HG03135 (cell line): Measurements from ENCODE around the gene ZNF613.
"Not testable (repeated sequence)": the region's sequence is repeated elsewhere in the genome, so short reads cannot be mapped to it uniquely, and the experiment has no call there.

Experiments used
- ATAC-seq: cut with Tn5 transposase; IDR thresholded peaks from one replicate; pipeline ENCODE4 v1.9.1; 2021; ENCODE audit warnings: mild to moderate bottlenecking, moderate library complexity; ENCODE audit not compliant: unreplicated experiment

ZNF613 gene

GRCh38 chr19:51938936-51939335 is 11.7 kb downstream of the ZNF613 start:
- ATAC-seq = no peak

DNA sequence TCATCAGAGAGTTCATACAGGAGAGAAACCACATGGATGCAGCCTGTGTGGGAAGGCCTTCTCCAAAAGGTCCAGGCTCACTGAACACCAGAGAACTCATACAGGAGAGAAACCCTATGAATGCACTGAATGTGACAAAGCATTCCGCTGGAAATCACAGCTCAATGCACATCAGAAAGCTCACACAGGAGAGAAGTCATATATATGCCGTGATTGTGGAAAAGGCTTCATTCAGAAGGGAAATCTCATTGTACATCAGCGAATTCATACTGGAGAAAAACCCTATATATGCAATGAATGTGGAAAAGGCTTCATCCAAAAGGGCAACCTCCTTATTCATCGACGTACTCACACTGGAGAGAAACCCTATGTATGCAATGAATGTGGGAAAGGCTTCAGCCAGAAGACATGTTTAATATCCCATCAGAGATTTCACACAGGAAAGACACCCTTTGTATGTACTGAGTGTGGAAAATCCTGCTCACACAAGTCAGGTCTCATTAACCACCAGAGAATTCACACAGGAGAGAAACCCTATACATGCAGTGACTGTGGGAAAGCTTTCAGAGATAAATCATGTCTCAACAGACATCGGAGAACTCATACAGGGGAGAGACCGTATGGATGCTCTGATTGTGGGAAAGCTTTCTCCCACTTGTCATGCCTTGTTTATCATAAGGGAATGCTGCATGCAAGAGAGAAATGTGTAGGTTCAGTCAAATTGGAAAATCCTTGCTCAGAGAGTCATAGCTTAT is 17.7 kb downstream of the ZNF613 start:
- ATAC-seq = no peak

- ATAC-seq = no peak
Measured at GRCh38 chr19:51946602-51947001, 19.3 kb downstream of the ZNF613 start.

DNA sequence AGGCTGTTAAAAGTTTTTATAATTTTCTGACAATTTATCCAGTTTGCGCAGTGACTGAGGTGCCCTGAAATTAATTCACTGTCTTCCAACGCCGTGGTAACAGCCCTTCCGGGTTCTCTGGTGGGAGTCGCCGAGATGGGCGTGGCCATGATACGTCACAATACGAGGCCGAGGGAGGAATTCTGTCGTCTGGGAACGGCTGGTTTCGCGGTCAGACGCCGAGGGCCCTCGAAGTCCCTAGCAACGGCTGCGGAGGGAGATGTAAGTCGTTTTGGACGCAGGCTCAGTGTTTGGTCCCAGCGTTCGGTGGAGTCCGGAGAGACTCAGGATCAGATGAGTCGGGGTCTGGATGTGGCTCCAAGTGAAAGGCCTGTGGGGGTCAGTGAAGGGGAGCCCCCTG is 21.7 kb downstream of the ZNF613 start:
- no peak for ATAC-seq

GRCh38 chr19:51957846-51958245 is 30.6 kb downstream of the ZNF613 start:
- ATAC-seq = not testable (repeated sequence)

GRCh38 chr19:51959791-51960190 is 32.5 kb downstream of the ZNF613 start:
- ATAC-seq = no peak

DNA sequence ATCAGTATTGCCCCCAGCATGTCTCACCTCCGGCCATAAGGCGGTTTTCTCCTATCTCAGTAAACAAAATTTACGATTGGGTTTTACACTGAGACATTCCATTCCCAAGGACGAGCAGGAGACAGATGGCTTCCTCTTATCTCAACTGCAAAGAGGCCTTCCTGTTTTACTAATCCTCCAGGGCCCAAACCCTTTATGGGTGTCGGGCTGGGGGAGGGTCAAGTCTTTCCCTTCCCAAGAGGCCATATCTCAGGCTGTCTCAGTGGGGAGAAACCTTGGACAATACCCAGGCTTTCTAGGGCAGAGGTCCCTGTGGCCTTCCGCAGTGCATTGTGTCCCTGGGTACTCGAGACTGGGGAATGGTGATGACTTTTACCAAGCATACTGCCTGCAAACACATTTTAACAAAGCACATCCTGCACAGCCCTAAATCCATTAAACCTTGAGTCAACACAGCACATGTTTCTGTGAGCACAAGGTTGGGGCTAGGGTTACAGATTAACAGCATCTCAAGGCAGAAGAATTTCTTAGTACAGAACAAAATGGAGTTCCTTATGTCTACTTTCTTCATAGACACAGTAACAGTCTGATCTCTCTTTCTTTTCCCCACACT is 33.5 kb downstream of the ZNF613 start:
- ATAC-seq = not testable (repeated sequence)

DNA sequence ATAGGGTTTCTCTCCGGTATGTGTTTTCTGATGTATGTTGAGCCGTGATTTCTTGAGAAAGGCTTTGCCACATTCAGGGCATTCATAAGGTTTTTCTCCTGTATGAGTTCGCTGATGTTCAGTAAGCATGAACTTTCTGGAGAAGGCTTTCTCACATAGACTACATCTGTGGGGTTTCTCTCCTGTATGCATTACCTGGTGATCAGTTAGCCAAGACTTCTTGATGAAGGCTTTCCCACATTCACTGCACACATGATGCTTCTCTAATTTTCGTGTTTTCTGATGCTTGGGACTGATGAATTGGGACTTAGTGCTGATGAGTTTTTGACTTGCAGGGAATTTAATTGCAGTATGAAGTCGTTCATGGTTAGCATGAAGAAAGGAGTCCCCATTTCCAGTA is 38.3 kb downstream of the ZNF613 start:
- ATAC-seq = no peak

DNA sequence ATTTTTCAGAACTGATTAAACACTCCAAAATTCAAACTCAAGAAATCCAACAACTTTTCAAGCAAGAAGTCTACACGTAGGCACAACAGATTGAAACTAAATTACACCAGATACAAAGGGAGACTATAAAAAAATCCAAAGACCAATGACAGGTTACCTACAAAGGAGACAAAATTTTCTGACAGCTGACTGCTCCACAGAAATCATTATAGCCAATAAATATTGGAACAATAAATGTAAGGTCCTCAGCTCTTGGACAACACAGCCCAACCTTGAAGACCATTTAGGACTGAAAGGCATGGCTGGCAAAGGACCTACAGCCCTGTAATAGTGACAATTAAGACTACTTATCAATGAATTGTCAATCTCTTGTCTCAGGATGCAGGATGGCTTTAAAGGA is 43.4 kb downstream of the ZNF613 start:
- no peak for ATAC-seq

DNA sequence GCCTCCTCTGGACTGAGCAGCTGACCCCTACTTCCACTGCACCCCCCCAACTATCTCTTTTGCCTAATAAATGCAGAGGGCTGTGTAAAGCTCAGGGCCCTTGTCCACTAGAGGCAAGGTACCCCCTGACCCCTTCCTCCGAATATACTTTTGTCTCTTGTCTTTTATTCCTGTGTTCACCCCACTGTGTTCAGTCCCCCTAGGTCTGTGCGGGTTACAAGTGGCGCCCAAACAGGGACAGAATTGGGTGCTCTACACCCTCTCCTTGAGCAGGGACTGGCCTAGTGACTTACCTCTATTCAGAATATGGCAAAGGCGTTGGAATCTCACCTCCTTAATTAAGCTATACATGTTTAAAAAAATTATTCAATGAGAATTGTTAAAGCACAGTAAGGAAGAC is 44.4 kb downstream of the ZNF613 start:
- no peak for ATAC-seq

- not testable (repeated sequence) for ATAC-seq
Measured at GRCh38 chr19:51975787-51976186, 48.5 kb downstream of the ZNF613 start.

- no peak for ATAC-seq
Measured at GRCh38 chr19:51976852-51977251, 49.6 kb downstream of the ZNF613 start.

GRCh38 chr19:51977346-51977745 is 50.1 kb downstream of the ZNF613 start:
- ATAC-seq = no peak

GRCh38 chr19:51978882-51979281 is 51.6 kb downstream of the ZNF613 start:
- ATAC-seq = no peak

- no peak for ATAC-seq
Measured at GRCh38 chr19:51980116-51980736, 53.0 kb downstream of the ZNF613 start.

- not testable (repeated sequence) for ATAC-seq
Measured at GRCh38 chr19:51980926-51981325, 53.7 kb downstream of the ZNF613 start.

DNA sequence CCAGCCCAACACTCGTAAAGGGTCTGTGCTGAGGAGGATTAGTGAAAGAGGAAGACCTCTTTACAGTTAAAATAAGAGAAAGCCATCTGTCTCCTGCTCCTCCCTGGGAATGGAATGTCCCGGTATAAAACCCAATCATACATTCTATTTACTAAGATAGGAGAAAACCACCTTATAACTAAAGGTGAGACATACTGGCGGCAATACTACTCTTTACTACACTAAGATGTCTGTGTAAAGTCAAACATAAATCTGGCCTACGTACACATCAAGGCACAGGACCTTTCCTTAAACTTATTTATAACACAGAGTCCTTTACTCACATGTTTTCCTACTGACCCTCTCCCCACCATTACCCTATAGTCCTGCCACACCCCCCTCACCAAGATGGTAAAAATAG is 56.1 kb downstream of the ZNF613 start:
- ATAC-seq = no peak

DNA sequence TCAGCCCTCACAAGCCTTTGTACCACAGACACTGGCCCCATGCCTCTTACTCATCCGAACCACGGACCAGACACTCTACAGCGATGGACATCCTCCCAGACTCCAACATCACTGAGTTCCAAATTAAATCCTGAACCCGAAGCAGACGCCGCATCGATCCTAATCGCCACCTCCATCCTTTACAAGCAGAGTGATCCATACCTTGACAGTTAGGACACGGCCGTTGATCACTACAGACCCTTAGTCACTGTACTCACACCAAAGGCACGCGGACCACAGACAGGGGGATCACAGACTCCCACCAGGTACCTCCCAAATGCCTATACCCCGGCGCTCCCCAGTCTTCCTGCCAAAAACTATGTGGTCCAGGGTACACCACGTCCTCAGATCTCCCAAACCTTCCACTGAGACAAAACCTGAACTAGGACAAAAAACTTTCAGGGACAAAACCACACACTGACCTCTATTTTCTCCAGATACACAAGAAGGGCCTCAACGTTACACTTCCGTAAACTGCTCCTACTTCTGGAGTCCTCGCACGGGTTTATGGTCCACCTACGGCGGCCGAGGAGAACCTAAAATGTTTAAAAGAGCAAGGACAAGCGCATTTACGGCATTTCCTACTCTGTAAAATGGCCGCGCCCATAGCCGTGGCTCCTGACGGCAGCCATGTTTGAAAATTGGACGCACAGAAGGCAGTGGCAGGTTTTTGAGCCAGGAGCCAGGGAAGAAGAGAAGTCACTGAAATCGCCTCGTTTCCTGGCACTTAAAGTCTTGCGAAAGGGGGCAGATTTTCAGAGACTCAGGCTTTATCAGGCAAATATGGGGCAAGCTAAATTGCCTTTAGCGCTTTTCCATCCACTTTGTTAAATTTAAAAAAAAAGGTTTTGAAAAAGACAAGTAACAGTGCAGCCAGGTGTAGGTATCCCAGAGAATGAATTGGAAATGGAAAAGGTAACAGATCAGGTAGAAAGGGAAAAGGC is 59.3 kb downstream of the ZNF613 start, which contains the start of gene ZNF350:
ZNF350 (minus strand) TSS at position 532 of the 983 bp plus-strand sequence. CDS start 12,480 bp downstream, outside the sequence.
- peak; percentile 96 for ATAC-seq

GRCh38 chr19:51993422-51993821 is 66.2 kb downstream of the ZNF613 start:
- no peak for ATAC-seq

DNA sequence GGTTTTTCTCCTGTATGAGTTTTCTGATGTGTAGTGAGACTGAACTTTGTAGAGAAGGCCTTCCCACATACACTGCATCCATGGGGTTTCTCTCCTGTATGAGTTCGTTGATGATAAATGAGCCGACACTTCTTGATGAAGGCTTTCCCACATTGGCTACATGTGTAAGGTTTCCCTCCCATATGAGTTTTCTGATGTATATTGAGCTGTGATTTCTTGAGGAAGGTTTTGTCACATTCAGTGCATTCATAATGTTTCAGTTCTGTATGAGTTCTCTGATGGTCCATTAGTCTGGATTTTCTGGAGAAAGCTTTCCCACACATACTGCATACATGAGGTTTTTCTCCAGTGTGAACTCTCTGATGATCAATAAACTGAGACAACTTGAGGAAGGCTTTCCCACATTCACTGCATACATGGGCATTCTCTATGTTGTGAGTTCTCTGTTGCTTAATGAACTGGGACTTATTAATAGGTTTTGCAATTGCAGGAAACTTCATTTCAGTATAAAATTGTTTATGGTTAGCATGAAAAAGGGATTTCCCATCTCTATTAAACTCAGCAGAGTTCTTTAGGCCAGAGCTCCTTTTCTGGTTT is 66.9 kb downstream of the ZNF613 start:
- ATAC-seq = no peak
